Immature natural killer cell (primary cell): ENCODE data around the gene KIF3B. TPM values are rescaled to one million over a fixed set of nuclear protein-coding genes. Genes with fewer than 3 reads are reported as not detected.
"Not testable (repeated sequence)": the region's sequence is repeated elsewhere in the genome, so short reads cannot be mapped to it uniquely, and the experiment has no call there.

ENCODE experiments used
- DNase-seq, 3 donors: peaks; one replicate each; pipeline ENCODE4 v3.0.0; 2022; ENCODE audit warnings: mixed read lengths in 1 of 3
- H3K27ac Mint-ChIP-seq, 6 donors: one replicate each; pipeline ENCODE4 v1.8.0; 2020; ENCODE audit warnings: mixed read lengths in 6 of 6, mild to moderate bottlenecking in 5 of 6, inconsistent platforms in 4 of 6, moderate library complexity in 3 of 6
- H3K27me3 Mint-ChIP-seq, 3 donors: one replicate each; pipeline ENCODE4 v1.8.0; 2020 to 2021; ENCODE audit warnings: low read depth in 3 of 3, mild to moderate bottlenecking in 3 of 3, mixed read lengths in 3 of 3, moderate library complexity in 3 of 3, inconsistent platforms in 1 of 3
- H3K36me3 Mint-ChIP-seq, 3 donors: one replicate each; pipeline ENCODE4 v1.8.0; 2020; ENCODE audit warnings: mixed read lengths in 3 of 3, inconsistent platforms in 2 of 3, mild to moderate bottlenecking in 2 of 3
- H3K4me1 Mint-ChIP-seq, 2 donors: one replicate each; pipeline ENCODE4 v1.8.0; 2020; ENCODE audit warnings: inconsistent platforms in 2 of 2, mild to moderate bottlenecking in 2 of 2, mixed read lengths in 2 of 2, moderate library complexity in 1 of 2
- H3K4me3 Mint-ChIP-seq, 5 donors: one replicate each; pipeline ENCODE4 v1.8.0; 2020; ENCODE audit warnings: mild to moderate bottlenecking in 5 of 5, mixed read lengths in 5 of 5, inconsistent platforms in 3 of 5, moderate library complexity in 3 of 5
- H3K9me3 Mint-ChIP-seq, 6 donors: one replicate each; pipeline ENCODE4 v1.8.0; 2020; ENCODE audit warnings: mild to moderate bottlenecking in 6 of 6, mixed read lengths in 6 of 6, inconsistent platforms in 4 of 6, moderate library complexity in 3 of 6
- polyA plus RNA-seq, 3 donors: library from polyadenylated mRNA; unstranded; fragments of 300-500 nt; fragmentation: Illumina TruSeq; gene quantifications; one replicate each; pipeline ENCODE4 v1.2.3, GENCODE V29; 2021

The KIF3B gene
- polyA plus RNA-seq, 3 donors from 2014 or later, result 1.1 to 3.2 (median 1.4) TPM

DNA sequence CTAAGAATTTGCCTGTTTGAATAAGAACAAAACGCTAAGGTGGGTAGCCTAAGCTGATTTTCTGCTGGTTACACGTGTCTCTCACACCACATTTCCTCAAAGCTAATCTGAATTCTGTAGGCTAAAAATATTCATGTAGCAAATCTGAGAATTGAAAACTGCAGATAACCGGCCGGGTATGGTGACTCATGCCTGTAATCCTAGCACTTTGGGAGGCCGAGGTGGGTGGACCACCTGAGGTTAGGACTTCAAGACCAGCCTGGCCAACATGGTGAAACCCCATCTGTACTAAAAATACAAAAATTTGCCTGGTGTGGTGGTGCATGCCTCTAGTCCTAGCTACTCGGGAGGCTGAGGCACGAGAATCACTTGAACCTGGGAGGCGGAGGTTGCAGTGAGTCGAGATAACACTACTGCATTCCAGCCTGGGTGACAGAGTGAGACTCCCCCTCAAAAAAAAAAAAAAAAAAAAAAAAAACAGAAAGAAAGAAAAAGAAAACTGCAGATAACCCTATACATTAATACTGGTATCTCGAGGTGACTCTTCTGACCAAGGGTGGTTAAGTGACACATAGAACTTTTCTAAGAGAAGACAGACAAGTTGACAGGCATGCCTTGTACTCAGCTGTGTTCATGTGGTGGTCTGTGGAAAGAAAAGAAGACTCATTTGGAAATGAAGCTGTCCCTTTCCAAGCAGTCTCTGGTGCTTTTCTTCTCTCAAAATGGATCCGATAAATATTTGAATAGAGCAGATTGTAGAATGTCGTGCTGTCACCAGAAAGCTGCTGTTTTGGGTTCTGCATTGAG lies 55.9 kb downstream of the KIF3B start:
- no peaks in the 10 kb centered on the region for H3K9me3 Mint-ChIP-seq
- H3K4me1 Mint-ChIP-seq, result peaks cover 5 to 14% of the 10 kb centered on the region in 2 donors
- peaks cover 11 to 36% (median 17%) of the 10 kb centered on the region in 3 donors for H3K36me3 Mint-ChIP-seq
- H3K4me3 Mint-ChIP-seq, result peak overlapping the region in 1 of 5 donors; percentile 72
- H3K27ac Mint-ChIP-seq, result peak overlapping the region in 3 of 6 donors; percentile 31 to 95 (median 88)
- no peak for DNase-seq
- H3K27me3 Mint-ChIP-seq, result peaks cover 0 to 1% (median 0%) of the 10 kb centered on the region in 3 donors

GRCh38 chr20:32333988-32334885 lies 56.8 kb downstream of the KIF3B start:
- H3K4me3 Mint-ChIP-seq, result peak overlapping the region in 2 of 5 donors; percentile 43 to 72
- DNase-seq, result peak in 1 of 3 donors; percentile 25
- H3K9me3 Mint-ChIP-seq, result no peaks in the 10 kb centered on the region

GRCh38 chr20:32336918-32337347 lies 59.5 kb downstream of the KIF3B start:
- Mint-ChIP-seq H3K36me3 (peaks cover 3 to 15% (median 7%) of the 10 kb centered on the region in 3 donors), H3K27me3 (peaks cover 0 to 2% (median 0%) of the 10 kb centered on the region in 3 donors), H3K4me1 (peaks cover 5 to 14% of the 10 kb centered on the region in 2 donors), H3K9me3 (no peaks in the 10 kb centered on the region), H3K4me3 (no peak overlapping the region), H3K27ac (peak overlapping the region in 1 of 6 donors; percentile 41)
- DNase-seq, result peak in 1 of 3 donors; percentile 25

More at GRCh38 chr20:32333988-32334885, 56.8 kb downstream of the KIF3B start:
- peaks cover 0 to 3% (median 0%) of the 10 kb centered on the region in 3 donors for H3K27me3 Mint-ChIP-seq
- H3K36me3 Mint-ChIP-seq, result peaks cover 11 to 32% (median 17%) of the 10 kb centered on the region in 3 donors
- peak overlapping the region; percentile 36 to 95 (median 70) for H3K27ac Mint-ChIP-seq
- peaks cover 5 to 14% of the 10 kb centered on the region in 2 donors for H3K4me1 Mint-ChIP-seq

GRCh38 chr20:32337937-32338661 lies 60.6 kb downstream of the KIF3B start:
- Mint-ChIP-seq H3K4me1 (peaks cover 5 to 14% of the 10 kb centered on the region in 2 donors), H3K36me3 (peaks cover 0 to 9% (median 3%) of the 10 kb centered on the region in 3 donors), H3K4me3 (no peak overlapping the region), H3K27me3 (peaks cover 0 to 2% (median 0%) of the 10 kb centered on the region in 3 donors), H3K9me3 (no peaks in the 10 kb centered on the region), H3K27ac (peak overlapping the region in 1 of 6 donors; percentile 45)
- DNase-seq, result no peak

- H3K36me3 Mint-ChIP-seq, result peaks cover 0 to 8% (median 3%) of the 10 kb centered on the region in 3 donors
- no peak overlapping the region for H3K4me3 Mint-ChIP-seq
- peaks cover 0 to 2% (median 0%) of the 10 kb centered on the region in 3 donors for H3K27me3 Mint-ChIP-seq
- no peak overlapping the region for H3K27ac Mint-ChIP-seq
- H3K9me3 Mint-ChIP-seq, result no peaks in the 10 kb centered on the region
- peaks cover 5 to 13% of the 10 kb centered on the region in 2 donors for H3K4me1 Mint-ChIP-seq
- DNase-seq, result no peak
These were observed 61.2 kb downstream of the KIF3B start for GRCh38 chr20:32338665-32339064.

DNA sequence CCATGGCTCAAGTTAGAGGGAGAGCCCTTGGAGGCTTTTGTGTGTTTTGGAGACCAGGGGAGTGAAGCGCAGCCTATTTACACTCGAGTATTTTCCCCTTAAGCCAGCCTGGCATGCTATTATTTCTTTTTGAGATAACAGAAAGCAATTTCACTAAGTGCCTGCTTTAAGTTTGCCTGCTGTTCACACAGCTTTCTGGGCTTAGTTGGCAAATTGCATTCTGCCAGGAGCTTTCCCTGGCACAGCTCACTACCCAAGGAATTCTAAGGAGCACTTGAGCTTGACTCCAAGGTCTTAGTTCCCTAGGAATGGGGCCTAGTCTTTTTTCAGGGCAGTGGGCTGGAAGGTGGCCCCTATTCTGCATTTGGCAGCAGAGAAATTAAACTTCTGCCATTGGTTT lies 61.7 kb downstream of the KIF3B start:
- no peak overlapping the region for H3K27ac Mint-ChIP-seq
- no peaks in the 10 kb centered on the region for H3K9me3 Mint-ChIP-seq
- H3K27me3 Mint-ChIP-seq, result peaks cover 0 to 2% (median 0%) of the 10 kb centered on the region in 3 donors
- peaks cover 0 to 3% (median 3%) of the 10 kb centered on the region in 3 donors for H3K36me3 Mint-ChIP-seq
- peaks cover 3 to 8% of the 10 kb centered on the region in 2 donors for H3K4me1 Mint-ChIP-seq
- no peak for DNase-seq
- H3K4me3 Mint-ChIP-seq, result no peak overlapping the region

DNA sequence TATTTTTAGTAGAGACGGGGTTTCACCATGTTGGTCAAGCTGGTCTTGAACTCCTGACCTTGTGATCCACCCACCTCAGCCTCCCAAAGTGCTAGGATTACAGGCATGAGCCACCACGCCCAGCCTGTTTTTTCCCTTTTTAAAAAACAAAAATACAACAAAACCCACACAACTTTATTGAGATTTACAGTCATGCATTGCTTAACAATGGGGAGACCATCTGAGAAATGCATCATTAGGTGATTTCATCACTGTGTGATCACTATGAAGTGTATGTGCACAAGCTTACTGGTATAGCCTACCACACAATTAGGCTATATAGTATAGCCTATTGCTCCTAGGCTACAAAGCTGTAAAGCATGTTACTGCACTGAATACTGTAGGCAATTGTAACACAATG lies 63.6 kb downstream of the KIF3B start:
- not testable (repeated sequence) for H3K9me3 Mint-ChIP-seq, H3K27me3 Mint-ChIP-seq, H3K4me1 Mint-ChIP-seq, H3K36me3 Mint-ChIP-seq, H3K4me3 Mint-ChIP-seq, H3K27ac Mint-ChIP-seq, DNase-seq

GRCh38 chr20:32343439-32343838 lies 66.0 kb downstream of the KIF3B start:
- Mint-ChIP-seq H3K9me3 (no peaks in the 10 kb centered on the region), H3K4me3 (no peak overlapping the region), H3K4me1 (no peaks in the 10 kb centered on the region), H3K36me3 (no peaks in the 10 kb centered on the region), H3K27me3 (peaks cover 0 to 2% (median 0%) of the 10 kb centered on the region in 3 donors), H3K27ac (no peak overlapping the region)
- DNase-seq, result no peak

DNA sequence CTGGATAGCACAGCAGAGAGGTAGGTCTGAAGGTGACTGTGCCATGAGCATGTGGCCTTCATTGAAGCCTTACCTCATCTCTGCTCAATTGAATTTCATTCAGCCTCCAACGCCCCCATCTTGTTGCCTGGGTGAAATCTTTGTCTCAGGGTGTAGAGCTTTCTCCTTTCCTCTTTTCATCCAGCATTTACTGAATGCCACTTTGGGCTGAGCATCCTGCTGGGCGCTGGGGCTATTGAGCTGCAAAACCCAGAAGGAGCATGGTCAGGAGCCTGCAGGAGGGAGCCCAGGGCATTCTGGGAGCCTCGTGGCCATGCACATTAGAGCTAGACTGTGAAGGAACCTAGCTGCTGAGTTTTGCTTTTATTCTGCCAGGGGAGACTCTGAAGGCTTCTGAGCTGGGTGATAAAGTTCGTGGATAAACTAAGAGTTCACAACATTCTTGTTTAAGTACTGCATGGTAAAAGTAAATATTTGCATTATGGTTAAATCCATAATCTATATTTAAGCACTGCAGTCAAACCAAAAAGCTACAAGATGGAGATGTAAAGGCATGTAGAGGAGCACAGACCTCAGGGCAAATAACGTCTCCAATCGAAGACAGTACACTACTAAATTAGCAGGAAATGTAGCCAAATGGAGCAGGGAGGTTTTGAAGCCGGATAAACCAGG lies 67.5 kb downstream of the KIF3B start:
- Mint-ChIP-seq H3K4me1 (no peaks in the 10 kb centered on the region), H3K27ac (no peak overlapping the region), H3K9me3 (no peaks in the 10 kb centered on the region), H3K27me3 (peaks cover 0 to 2% (median 0%) of the 10 kb centered on the region in 3 donors), H3K36me3 (peaks cover 0 to 4% (median 0%) of the 10 kb centered on the region in 3 donors), H3K4me3 (no peak overlapping the region)
- no peak for DNase-seq

DNA sequence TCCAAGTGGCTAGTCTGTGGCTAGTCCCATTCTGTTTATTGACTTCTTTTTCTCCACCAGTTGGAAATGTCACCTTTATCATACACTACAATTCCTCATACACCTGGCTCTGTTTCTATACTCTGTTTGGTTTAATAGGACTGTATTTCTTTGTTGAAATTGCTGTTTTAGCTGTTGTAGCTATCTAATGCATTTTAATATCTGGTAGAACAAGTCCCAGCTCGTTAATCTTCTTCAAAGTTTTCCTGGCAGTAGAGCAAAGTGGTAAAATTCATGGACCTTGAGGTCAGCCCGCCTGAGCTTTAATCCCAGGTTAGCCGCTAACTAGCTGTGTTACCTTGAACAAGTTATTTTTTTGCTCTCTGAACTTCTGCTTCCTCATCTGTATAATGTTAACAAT lies 70.8 kb downstream of the KIF3B start:
- H3K36me3 Mint-ChIP-seq, result peaks cover 0 to 4% (median 0%) of the 10 kb centered on the region in 3 donors
- peaks cover 4 to 6% of the 10 kb centered on the region in 2 donors for H3K4me1 Mint-ChIP-seq
- H3K4me3 Mint-ChIP-seq, result no peak overlapping the region
- peaks cover 0 to 6% (median 2%) of the 10 kb centered on the region in 3 donors for H3K27me3 Mint-ChIP-seq
- no peak overlapping the region for H3K27ac Mint-ChIP-seq
- H3K9me3 Mint-ChIP-seq, result no peaks in the 10 kb centered on the region
- no peak for DNase-seq

DNA sequence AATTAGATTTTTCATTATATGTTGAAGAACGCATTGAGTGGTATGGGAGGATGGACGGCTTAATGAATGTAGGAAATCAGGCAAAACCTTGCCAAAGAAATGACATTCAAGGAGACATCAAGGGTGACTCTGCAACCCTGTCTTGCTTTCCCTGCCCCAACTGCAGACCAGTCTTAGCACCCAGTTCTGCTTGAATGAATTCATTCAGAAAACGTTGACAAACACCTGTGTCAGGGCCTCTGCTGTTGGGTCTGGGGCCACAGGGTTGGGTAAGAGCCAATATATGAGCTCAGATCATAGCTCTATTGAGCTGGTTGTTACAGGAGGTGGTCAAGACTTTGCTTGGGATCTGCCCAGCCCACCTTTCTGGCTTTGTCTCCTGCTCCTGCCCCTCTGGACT lies 73.0 kb downstream of the KIF3B start:
- no peak overlapping the region for H3K27ac Mint-ChIP-seq
- peaks cover 4 to 6% of the 10 kb centered on the region in 2 donors for H3K4me1 Mint-ChIP-seq
- peaks cover 0 to 6% (median 2%) of the 10 kb centered on the region in 3 donors for H3K27me3 Mint-ChIP-seq
- DNase-seq, result no peak
- no peaks in the 10 kb centered on the region for H3K9me3 Mint-ChIP-seq
- no peak overlapping the region for H3K4me3 Mint-ChIP-seq
- peaks cover 0 to 4% (median 0%) of the 10 kb centered on the region in 3 donors for H3K36me3 Mint-ChIP-seq

GRCh38 chr20:32352121-32352720 lies 74.8 kb downstream of the KIF3B start:
- H3K36me3 Mint-ChIP-seq, result peaks cover 0 to 4% (median 0%) of the 10 kb centered on the region in 3 donors
- H3K4me3 Mint-ChIP-seq, result no peak overlapping the region
- no peaks in the 10 kb centered on the region for H3K9me3 Mint-ChIP-seq
- H3K27me3 Mint-ChIP-seq, result peaks cover 0 to 6% (median 2%) of the 10 kb centered on the region in 3 donors
- peak overlapping the region in 1 of 6 donors; percentile 44 for H3K27ac Mint-ChIP-seq
- peaks cover 6 to 8% of the 10 kb centered on the region in 2 donors for H3K4me1 Mint-ChIP-seq
- no peak for DNase-seq
